Neural cell (in vitro differentiated cells): Measurements from ENCODE around the gene DAAM2.

Source experiments
- CTCF ChIP-seq: fragments of 450-650 bp; IDR thresholded peaks from 2 replicates; pipeline ENCODE4 v1.5.1; 2014; ENCODE audit warnings: antibody characterized with exemption, mild to moderate bottlenecking, moderate library complexity; ENCODE audit not compliant: poor library complexity, severe bottlenecking
- EP300 ChIP-seq: fragments of 450-650 bp; conservative IDR thresholded peaks from 2 replicates; pipeline ENCODE4 v1.6.1; 2014; ENCODE audit warnings: antibody characterized with exemption, mild to moderate bottlenecking, moderate library complexity; ENCODE audit not compliant: poor library complexity, severe bottlenecking
- EZH2 ChIP-seq: fragments of 200-600, 300-800 bp; shearing (Covaris generic), sonication (generic); IDR thresholded peaks from 2 replicates; pipeline ENCODE4 v1.6.1; 2014; ENCODE audit warnings: antibody characterized with exemption, low read length, borderline replicate concordance, mild to moderate bottlenecking; ENCODE audit not compliant: insufficient read depth, poor library complexity, severe bottlenecking
- MXI1 ChIP-seq: fragments of 450-650 bp; conservative IDR thresholded peaks from 2 replicates; pipeline ENCODE4 v1.6.1; 2014; ENCODE audit warnings: antibody characterized with exemption, mild to moderate bottlenecking; ENCODE audit not compliant: poor library complexity, severe bottlenecking
- POLR2AphosphoS5 ChIP-seq: IDR thresholded peaks from 2 replicates; pipeline ENCODE4 v1.6.1; 2012
- REST ChIP-seq: IDR thresholded peaks from 2 replicates; pipeline ENCODE4 v1.6.1; 2012; ENCODE audit warnings: borderline replicate concordance
- TAF1 ChIP-seq: IDR thresholded peaks from 2 replicates; pipeline ENCODE4 v1.6.1; 2012; ENCODE audit warnings: low read depth

- no peak for TF ChIP-seq CTCF
- TF ChIP-seq EZH2, result no peak
- TF ChIP-seq EP300, result no peak
- no peak for TF ChIP-seq POLR2AphosphoS5
- no peak for TF ChIP-seq REST
- TF ChIP-seq TAF1, result no peak
- no peak for TF ChIP-seq MXI1
Measured at GRCh38 chr6:39848171-39848570, 56.0 kb downstream of the DAAM2 start.
